ENCODE results near the gene CNMD.

- TF ChIP-seq EZH2phosphoT487 (IDR thresholded peaks at IDR 0.05; ENCODE audit: insufficient read depth, low read depth) (no peak), EZH2 (IDR thresholded peaks at IDR 0.05; ENCODE audit: insufficient read depth, poor library complexity, severe bottlenecking) (no peak)
Measured at GRCh38 chr13:52750713-52751112, 11.1 kb upstream of the CNMD start.
